ENCODE data around the gene UPP1. TPM values are rescaled to one million over a fixed set of nuclear protein-coding genes. Genes with fewer than 3 reads are reported as not detected.
"Not testable (repeated sequence)": the region's sequence is repeated elsewhere in the genome, so short reads cannot be mapped to it uniquely, and the experiment has no call there.

Gene UPP1
- total RNA-seq, 1 donor from 2014 or later: 3.3 TPM

DNA sequence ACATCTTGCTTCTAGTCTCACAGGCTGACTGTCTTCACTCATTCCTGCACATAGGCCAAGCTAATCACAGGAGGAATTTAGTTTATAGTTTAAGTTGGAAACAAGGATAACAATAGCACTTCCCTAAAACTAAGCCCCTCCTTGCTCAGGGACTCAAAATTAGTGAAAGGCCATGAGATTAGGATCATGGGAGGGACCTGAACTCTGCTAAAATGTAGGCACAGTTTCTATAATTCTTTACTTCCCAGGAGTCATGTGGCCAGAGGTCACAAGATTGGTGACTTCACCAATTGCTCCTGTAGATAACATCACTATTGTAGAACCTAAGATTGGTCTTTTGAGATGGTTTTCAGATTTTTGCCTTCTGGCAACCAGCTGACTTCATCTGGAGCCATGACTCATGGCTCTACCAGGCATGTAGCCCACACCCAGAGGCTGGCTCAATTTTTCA lies 14.8 kb upstream of the UPP1 start:
- Mint-ChIP-seq H3K27me3 (no peaks in the 10 kb centered on the region), H3K9me3 (no peaks in the 10 kb centered on the region), H3K36me3 (ENCODE audit: low read depth) (no peaks in the 10 kb centered on the region), H3K4me3 (no peak overlapping the region), H3K27ac (no peak overlapping the region), H3K4me1 (no peaks in the 10 kb centered on the region)
- ChIA-PET CTCF (no interaction called here), POLR2A (interaction anchor here (0.6 kb wide), 1 partner anchor 20 kb away, joined by 3 read pairs; no protein-coding TSS in a partner anchor)
- intact Hi-C loops (cut with micrococcal nuclease): no loop called here
- DNase-seq (no peak), ATAC-seq (ENCODE audit: low read depth) (no peak)
- TF ChIP-seq, protein P1, sequence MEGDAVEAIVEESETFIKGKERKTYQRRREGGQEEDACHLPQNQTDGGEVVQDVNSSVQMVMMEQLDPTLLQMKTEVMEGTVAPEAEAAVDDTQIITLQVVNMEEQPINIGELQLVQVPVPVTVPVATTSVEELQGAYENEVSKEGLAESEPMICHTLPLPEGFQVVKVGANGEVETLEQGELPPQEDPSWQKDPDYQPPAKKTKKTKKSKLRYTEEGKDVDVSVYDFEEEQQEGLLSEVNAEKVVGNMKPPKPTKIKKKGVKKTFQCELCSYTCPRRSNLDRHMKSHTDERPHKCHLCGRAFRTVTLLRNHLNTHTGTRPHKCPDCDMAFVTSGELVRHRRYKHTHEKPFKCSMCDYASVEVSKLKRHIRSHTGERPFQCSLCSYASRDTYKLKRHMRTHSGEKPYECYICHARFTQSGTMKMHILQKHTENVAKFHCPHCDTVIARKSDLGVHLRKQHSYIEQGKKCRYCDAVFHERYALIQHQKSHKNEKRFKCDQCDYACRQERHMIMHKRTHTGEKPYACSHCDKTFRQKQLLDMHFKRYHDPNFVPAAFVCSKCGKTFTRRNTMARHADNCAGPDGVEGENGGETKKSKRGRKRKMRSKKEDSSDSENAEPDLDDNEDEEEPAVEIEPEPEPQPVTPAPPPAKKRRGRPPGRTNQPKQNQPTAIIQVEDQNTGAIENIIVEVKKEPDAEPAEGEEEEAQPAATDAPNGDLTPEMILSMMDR (IDR thresholded peaks at IDR 0.05): no peak

DNA sequence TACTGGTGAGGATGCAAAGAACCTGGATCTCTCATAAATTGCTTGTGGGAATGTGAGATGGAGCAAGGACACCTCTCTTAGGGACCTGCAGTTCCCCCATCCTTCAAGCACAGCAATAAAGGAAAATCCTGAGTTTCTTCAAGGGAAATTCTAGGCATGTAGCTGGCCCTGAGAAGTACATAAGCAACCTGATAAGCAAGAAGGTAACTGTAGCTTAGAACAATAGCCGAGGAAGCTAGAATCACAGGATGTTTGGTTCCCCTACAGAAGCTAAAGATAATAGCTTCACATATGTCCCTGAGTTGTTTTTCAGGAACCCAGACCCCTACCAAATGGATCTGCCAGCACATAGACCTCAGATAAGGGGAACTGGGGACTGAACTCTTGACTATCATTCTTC lies 11.6 kb upstream of the UPP1 start:
- POLR2A ChIA-PET: no interaction called here
- TF ChIP-seq, protein P1 (IDR thresholded peaks at IDR 0.05): no peak
- H3K9me3 Mint-ChIP-seq: no peaks in the 10 kb centered on the region
- H3K27me3 Mint-ChIP-seq: peaks cover 8% of the 10 kb centered on the region
- ATAC-seq (ENCODE audit: low read depth): no peak
- intact Hi-C loops (cut with micrococcal nuclease): no loop called here
- no peaks in the 10 kb centered on the region for H3K4me1 Mint-ChIP-seq
- no peak overlapping the region for H3K27ac Mint-ChIP-seq
- no peak overlapping the region for H3K4me3 Mint-ChIP-seq
- no peak for DNase-seq
- CTCF ChIA-PET: no interaction called here
- H3K36me3 Mint-ChIP-seq (ENCODE audit: low read depth): no peaks in the 10 kb centered on the region

DNA sequence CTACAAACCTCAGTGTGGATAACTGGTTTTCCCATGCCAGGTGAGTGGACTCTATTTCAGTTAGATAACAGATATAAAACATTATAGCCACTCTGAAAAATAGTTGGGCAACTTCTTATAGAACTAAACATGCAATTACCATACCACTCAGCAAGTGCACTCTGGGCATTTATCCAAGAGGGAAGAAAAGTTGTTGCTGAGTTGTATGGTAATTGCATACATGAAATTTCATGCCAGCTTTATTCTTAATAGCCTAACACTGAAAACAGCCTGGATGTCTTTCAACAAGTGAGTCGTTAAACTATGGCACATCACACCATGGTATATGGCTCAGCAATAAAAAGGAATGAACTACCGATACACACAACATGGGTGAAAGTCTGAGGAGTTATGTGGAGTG lies 10.6 kb upstream of the UPP1 start:
- no peaks in the 10 kb centered on the region for H3K36me3 Mint-ChIP-seq (ENCODE audit: low read depth)
- H3K4me3 Mint-ChIP-seq: no peak overlapping the region
- CTCF ChIA-PET: no interaction called here
- peaks cover 1% of the 10 kb centered on the region for H3K4me1 Mint-ChIP-seq
- DNase-seq (no peak), ATAC-seq (ENCODE audit: low read depth) (no peak)
- H3K27me3 Mint-ChIP-seq: peaks cover 8% of the 10 kb centered on the region
- TF ChIP-seq, protein P1 (IDR thresholded peaks at IDR 0.05): no peak
- intact Hi-C loops (cut with micrococcal nuclease): no loop called here
- H3K27ac Mint-ChIP-seq: no peak overlapping the region
- no peaks in the 10 kb centered on the region for H3K9me3 Mint-ChIP-seq
- POLR2A ChIA-PET: no interaction called here

DNA sequence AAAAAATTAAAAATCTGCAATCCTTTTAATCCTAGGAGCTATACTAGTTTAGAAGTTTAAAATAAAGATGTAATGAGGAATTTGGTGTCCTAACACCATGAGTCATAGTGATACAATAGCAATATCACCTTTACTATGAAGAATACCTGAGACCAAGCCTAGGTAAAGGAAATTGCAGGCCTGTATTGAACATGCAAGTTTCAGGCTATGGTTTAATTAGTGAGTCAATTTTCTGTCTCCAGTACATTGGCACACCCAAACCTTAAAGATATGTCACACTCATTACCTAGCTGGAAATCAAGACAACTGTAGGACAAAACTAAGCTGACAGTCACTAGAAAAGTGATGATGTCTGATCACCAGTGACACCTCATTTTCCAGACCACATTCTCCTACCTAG lies 6.7 kb upstream of the UPP1 start:
- CTCF ChIA-PET: interaction anchor here (0.8 to 1.5 kb wide), 3 partner anchors 10 to 94 kb away, joined by 3 to 5 read pairs (median 3); no protein-coding TSS in a partner anchor
- H3K27ac Mint-ChIP-seq; H3K27me3 Mint-ChIP-seq; H3K4me3 Mint-ChIP-seq; DNase-seq; H3K36me3 Mint-ChIP-seq (ENCODE audit: low read depth); POLR2A ChIA-PET; H3K9me3 Mint-ChIP-seq; ATAC-seq (ENCODE audit: low read depth): not testable (repeated sequence)
- intact Hi-C loops (cut with micrococcal nuclease): loop anchor here (10.0 kb wide), 1 partner anchor 508 kb away; no protein-coding TSS in a partner anchor
- peaks cover 32% of the 10 kb centered on the region for H3K4me1 Mint-ChIP-seq

DNA sequence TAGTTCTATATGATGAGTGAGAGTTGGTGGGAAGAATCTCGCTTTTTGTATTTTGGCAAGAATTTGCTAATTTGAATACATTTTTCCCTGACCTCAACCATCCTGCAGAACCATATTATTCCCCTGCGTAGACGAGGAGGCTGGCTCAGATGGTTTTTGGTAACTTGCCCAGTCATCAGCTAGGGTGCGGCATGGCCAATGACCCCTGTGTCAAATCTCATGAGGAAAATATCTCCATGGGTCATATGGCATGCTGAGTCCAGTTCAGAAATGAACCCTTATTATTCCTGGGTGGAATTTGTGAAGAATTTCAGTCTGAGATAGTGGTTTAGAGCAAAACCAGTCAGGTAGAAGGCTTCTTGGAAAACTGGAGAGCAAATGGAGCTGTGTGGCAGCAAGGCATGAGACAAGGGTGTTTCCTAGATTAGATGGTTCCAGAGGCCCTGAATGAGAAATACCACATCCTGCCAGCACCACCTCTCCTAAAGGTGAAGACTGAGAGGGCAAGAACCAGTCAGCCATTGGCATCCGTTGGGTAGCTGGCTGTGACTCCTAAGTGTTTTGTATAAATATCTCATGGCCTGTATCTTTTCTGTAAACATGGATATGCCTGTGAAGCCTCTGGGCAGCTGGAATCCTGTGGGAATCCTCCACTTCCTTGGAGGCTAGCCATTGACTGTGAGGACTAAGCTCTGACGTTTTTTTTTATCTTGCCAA lies 5.8 kb upstream of the UPP1 start:
- no peak overlapping the region for H3K27ac Mint-ChIP-seq
- TF ChIP-seq, protein P1 (IDR thresholded peaks at IDR 0.05): no peak
- H3K4me1 Mint-ChIP-seq: peaks cover 40% of the 10 kb centered on the region
- H3K9me3 Mint-ChIP-seq: no peaks in the 10 kb centered on the region
- CTCF ChIA-PET: interaction anchor here (0.9 to 1.1 kb wide), 2 partner anchors 27 to 91 kb away, joined by 3 read pairs; no protein-coding TSS in a partner anchor
- no peak overlapping the region for H3K4me3 Mint-ChIP-seq
- no peaks in the 10 kb centered on the region for H3K36me3 Mint-ChIP-seq (ENCODE audit: low read depth)
- intact Hi-C loops (cut with micrococcal nuclease): loop anchor here (1.0 to 10.0 kb wide), 2 partner anchors 12 to 508 kb away; no protein-coding TSS in a partner anchor
- no peak for DNase-seq
- H3K27me3 Mint-ChIP-seq: peaks cover 8% of the 10 kb centered on the region
- POLR2A ChIA-PET: no interaction called here
- no peak for ATAC-seq (ENCODE audit: low read depth)

Measured in activated B cell treated with CpG ODN at 0.5 μM for 24 hours (primary cell).